ENCODE measurements around the gene SCN2B. TPM values are rescaled to one million over a fixed set of nuclear protein-coding genes. Genes with fewer than 3 reads are reported as not detected.
"Not testable (repeated sequence)": the region's sequence is repeated elsewhere in the genome, so short reads cannot be mapped to it uniquely, and the experiment has no call there.

The SCN2B gene
- polyA plus RNA-seq, 1 donor from 2014 or later = 1.1 TPM

GRCh38 chr11:118194835-118195627 is 18.6 kb upstream of the SCN2B start:
- Histone ChIP-seq H3K79me2 (replicated peaks; ENCODE audit: insufficient read depth, low read length) (no peaks in the 10 kb centered on the region), H3K27me3 (ENCODE audit: insufficient read depth, low read depth, low read length) (no peaks in the 10 kb centered on the region), H3K9ac (ENCODE audit: low read length) (no peak overlapping the region), H2AFZ (ENCODE audit: low read depth, low read length) (no peak overlapping the region), H3K4me3 (ENCODE audit: low read length) (no peak overlapping the region), H3K9me2 (ENCODE audit: insufficient read depth, low read length) (no peaks in the 10 kb centered on the region), H3K9me3 (ENCODE audit: low read length) (no peaks in the 10 kb centered on the region), H3K4me2 (ENCODE audit: low read length) (no peak overlapping the region), H3K36me3 (ENCODE audit: insufficient read depth, low read length) (no peaks in the 10 kb centered on the region), H3K27ac (ENCODE audit: low read length) (no peak overlapping the region), H4K20me1 (ENCODE audit: insufficient read depth) (no peaks in the 10 kb centered on the region), H3F3A (ENCODE audit: insufficient read depth, low read length, poor library complexity, severe bottlenecking) (no peaks in the 10 kb centered on the region)
- TF ChIP-seq MXI1 (conservative IDR thresholded peaks at IDR 0.05; ENCODE audit: poor library complexity, severe bottlenecking) (no peak), CTCF (IDR thresholded peaks at IDR 0.05; ENCODE audit: poor library complexity, severe bottlenecking) (no peak), TAF1 (IDR thresholded peaks at IDR 0.05; ENCODE audit: low read depth) (no peak), RAD21 (conservative IDR thresholded peaks at IDR 0.05) (no peak), POLR2AphosphoS5 (IDR thresholded peaks at IDR 0.05) (no peak), EZH2 (IDR thresholded peaks at IDR 0.05; ENCODE audit: borderline replicate concordance, insufficient read depth, low read length, poor library complexity, severe bottlenecking) (no peak), SMC3 (conservative IDR thresholded peaks at IDR 0.05; ENCODE audit: poor library complexity) (no peak), EP300 (conservative IDR thresholded peaks at IDR 0.05; ENCODE audit: poor library complexity, severe bottlenecking) (no peak), REST (IDR thresholded peaks at IDR 0.05; ENCODE audit: borderline replicate concordance) (no peak)

GRCh38 chr11:118193910-118194566 is 17.6 kb upstream of the SCN2B start:
- Histone ChIP-seq H3K9me3 (ENCODE audit: low read length) (no peaks in the 10 kb centered on the region), H3K79me2 (replicated peaks; ENCODE audit: insufficient read depth, low read length) (no peaks in the 10 kb centered on the region), H3K4me3 (ENCODE audit: low read length) (no peak overlapping the region), H4K20me1 (ENCODE audit: insufficient read depth) (no peaks in the 10 kb centered on the region), H3F3A (ENCODE audit: insufficient read depth, low read length, poor library complexity, severe bottlenecking) (no peaks in the 10 kb centered on the region), H3K9me2 (ENCODE audit: insufficient read depth, low read length) (no peaks in the 10 kb centered on the region), H3K27ac (ENCODE audit: low read length) (no peak overlapping the region), H3K9ac (ENCODE audit: low read length) (no peak overlapping the region), H2AFZ (ENCODE audit: low read depth, low read length) (no peak overlapping the region), H3K36me3 (ENCODE audit: insufficient read depth, low read length) (no peaks in the 10 kb centered on the region), H3K4me2 (ENCODE audit: low read length) (no peak overlapping the region), H3K27me3 (ENCODE audit: insufficient read depth, low read depth, low read length) (no peaks in the 10 kb centered on the region)
- no peak for TF ChIP-seq POLR2AphosphoS5 (IDR thresholded peaks at IDR 0.05)
- no peak for TF ChIP-seq SMC3 (conservative IDR thresholded peaks at IDR 0.05; ENCODE audit: poor library complexity)
- TF ChIP-seq RAD21 (conservative IDR thresholded peaks at IDR 0.05) = no peak
- TF ChIP-seq TAF1 (IDR thresholded peaks at IDR 0.05; ENCODE audit: low read depth) = no peak
- TF ChIP-seq EZH2 (IDR thresholded peaks at IDR 0.05; ENCODE audit: borderline replicate concordance, insufficient read depth, low read length, poor library complexity, severe bottlenecking) = no peak
- TF ChIP-seq CTCF (IDR thresholded peaks at IDR 0.05; ENCODE audit: poor library complexity, severe bottlenecking) = no peak
- TF ChIP-seq REST (IDR thresholded peaks at IDR 0.05; ENCODE audit: borderline replicate concordance) = no peak

GRCh38 chr11:118192817-118193216 is 16.4 kb upstream of the SCN2B start:
- not testable (repeated sequence) for H2AFZ ChIP-seq (ENCODE audit: low read depth, low read length); H3K36me3 ChIP-seq (ENCODE audit: insufficient read depth, low read length); H3K79me2 ChIP-seq (replicated peaks; ENCODE audit: insufficient read depth, low read length); H3K27me3 ChIP-seq (ENCODE audit: insufficient read depth, low read depth, low read length); H3F3A ChIP-seq (ENCODE audit: insufficient read depth, low read length, poor library complexity, severe bottlenecking); H3K9ac ChIP-seq (ENCODE audit: low read length); H3K9me3 ChIP-seq (ENCODE audit: low read length); H3K4me3 ChIP-seq (ENCODE audit: low read length); H3K27ac ChIP-seq (ENCODE audit: low read length); H3K4me2 ChIP-seq (ENCODE audit: low read length); H4K20me1 ChIP-seq (ENCODE audit: insufficient read depth); H3K9me2 ChIP-seq (ENCODE audit: insufficient read depth, low read length)

Measured in neural cell (in vitro differentiated cells).